Globus pallidus (tissue), 1 donor: ENCODE data around the gene EN1.

Experiments used
- DNase-seq: peaks from one replicate; pipeline ENCODE4 v3.0.0-alpha.2; 2015; ENCODE audit warnings: low spot score

The EN1 gene

DNA sequence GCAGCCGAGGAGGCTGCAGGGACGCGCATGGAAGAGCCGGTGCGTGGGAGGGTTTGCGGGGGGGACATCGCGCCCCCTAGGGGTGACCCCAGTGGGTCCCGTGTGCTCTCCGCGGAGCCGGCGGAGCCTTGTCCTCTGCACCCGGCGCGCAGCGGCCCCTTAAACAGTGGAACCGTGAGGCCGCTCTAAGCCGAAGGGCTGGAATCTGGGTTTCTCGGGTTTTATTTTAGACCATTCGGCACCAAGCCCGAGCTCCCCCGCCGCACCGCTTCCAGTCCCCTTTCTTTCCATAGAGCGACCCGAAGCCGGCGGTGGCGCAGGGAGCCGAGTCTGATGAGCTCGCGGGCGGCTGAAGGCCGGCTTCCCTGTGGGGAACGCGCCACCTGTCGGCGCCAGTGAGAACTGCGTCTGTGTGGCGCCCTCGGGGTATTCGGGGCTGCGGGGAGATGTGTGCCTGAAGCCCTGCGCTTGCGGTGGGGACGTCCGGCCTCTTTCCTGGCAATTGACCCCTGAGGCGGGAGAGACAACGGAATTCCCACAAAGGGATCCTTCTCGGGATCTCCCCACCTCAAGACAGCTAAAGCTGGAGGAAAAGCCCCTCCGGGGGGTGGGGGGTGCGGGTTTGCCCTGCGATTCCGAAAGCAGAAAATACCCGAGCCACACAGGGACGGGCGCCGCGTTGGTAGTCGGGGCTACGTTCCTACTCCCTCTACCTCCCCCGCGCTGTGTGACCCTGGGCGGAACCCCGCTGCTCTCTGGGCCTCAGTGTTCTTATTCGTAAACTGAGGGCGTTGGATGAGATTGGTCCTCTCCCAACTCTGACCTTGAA, 8.2 kb upstream of the EN1 start:
- peak; percentile 61 for DNase-seq

DNA sequence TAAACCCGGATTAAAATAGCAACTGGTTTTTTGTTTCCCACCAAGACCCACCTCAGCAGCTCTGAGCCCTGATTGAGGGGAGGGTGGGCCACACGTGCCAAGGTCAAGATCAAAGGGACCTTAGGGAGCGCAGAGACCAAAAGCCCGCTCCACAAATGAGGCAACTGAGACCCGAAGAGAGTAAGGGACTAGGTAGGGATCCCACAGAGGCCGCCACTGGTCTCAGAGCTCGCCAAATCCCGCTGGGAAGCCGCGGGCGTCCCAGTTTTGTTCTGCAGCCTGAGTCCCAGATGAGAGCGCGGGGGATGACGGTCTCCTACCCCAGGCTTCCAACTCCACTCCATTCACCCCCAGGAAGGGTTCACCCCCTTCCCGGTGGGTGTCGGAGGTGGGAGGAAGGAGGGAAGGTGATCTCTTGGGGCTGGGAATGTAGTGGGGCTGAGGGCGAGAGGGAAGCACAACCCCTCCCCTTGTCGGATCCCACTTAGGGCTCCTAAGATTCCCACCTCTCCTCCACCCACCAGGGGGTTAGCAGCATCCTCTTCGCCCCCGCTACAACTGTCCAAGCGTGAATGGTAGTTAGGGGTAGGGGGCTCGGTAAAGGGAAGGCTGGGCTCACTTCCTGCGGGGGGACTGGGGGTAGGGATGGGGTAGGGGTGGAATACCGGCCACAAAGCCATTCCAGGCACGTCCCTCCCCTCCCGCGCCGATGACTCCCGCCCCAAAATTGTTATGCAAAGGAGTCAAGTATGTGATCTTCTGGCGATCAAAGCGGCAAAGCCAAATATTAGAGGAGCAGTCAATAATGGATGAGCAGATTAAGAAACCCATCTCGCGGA, 7.3 kb upstream of the EN1 start:
- DNase-seq = no peak

DNA sequence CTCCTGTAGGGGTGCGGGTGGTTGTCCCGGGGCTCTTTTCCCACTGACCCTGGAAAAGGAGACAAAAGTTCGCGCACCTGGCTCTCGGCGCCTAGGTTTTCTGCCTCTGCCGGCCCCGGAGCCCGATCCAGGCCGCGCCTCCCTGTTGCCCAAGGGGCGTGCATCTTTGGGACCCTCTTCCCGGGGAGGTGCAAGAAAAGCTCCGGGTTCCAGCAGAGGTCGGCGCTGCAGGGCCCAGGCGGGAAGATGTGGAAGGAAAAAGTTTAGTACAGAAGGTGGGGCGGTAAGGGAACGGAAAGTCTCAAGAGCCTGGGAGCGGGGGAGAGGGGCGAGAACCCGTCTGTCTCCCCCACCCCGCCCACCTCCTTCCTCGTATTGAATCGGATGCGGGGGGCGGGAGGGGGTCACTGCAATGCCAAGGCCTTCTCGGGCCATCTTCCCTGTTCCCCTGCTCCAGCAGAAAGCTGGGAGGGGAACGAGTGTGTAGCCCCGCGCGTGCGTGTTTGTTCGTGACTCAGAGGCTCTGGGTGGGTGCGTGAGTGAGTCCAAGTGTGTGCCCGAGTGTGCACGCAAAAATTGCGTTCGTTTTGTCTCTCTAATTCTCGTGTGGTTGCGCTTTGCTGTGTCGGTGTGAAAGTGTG, 6.3 kb upstream of the EN1 start:
- DNase-seq = no peak

DNA sequence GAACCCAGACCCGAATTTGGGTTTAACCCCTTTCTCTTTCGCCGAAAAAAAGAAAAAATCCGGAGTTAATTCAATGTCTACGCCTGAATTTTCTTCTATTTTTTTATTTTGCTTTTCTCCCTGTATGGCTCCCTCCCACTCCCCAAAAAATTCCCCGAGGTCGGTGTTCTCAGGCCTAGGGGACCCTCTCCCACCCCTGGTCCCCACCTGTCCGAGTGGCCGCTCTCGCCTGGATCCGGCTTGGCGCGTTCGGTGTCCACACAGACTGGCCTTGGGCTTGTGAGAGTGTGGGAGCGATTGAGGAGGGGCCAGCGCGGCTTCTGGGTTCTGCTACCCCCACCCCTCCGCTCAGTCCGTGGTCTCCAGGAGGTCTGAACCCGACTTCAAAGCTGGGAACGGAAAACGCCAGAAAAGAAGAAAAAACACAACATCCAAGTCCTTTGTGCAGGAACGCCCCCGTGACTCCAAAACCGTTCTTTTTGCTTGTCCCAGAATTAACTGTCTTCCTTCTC, 5.7 kb upstream of the EN1 start:
- no peak for DNase-seq

DNA sequence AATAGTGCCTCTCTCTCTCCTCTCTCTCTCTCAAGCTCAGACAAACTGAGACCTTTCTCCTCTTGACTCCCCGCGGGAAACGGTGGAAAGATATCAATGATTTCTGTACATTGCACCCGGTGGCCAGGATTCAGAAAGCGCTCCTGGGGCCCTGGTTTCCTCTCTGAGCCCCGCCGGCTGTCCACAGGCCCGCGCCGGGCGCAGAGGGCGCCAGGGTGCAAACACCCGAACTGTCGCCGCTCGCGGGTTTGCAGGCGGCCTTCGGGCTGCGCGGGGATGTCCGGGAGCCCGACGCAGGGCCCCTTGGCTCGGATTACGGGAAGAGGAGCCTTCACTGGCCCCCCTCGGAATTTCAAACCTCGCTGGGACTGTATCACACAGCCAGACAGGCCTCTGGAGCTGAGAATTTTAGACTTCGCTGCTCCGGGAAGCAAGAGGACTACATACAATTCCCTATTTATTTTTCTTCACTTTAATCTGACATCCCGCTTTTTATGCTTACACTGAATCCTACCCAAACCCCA, 5.2 kb upstream of the EN1 start:
- DNase-seq = no peak

DNA sequence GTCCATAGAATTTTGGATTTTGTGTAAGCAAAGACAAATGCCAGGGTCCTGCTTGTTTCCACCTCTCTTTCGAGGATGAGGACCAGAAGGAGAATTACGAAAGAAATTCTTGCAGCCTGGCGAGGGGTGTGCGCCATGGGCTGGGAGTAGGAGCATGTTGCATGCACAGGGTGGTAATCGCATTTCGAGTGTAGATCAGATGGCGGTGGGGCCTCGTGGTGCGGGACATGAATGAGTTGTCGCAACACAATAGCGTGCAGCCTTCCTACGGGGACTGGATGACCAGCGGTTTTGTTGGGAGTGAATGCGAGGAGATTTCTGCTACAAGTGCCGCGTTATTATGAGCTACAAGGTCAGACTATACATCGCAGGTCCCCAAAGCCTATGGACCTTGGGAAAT, 4.2 kb upstream of the EN1 start:
- no peak for DNase-seq

DNA sequence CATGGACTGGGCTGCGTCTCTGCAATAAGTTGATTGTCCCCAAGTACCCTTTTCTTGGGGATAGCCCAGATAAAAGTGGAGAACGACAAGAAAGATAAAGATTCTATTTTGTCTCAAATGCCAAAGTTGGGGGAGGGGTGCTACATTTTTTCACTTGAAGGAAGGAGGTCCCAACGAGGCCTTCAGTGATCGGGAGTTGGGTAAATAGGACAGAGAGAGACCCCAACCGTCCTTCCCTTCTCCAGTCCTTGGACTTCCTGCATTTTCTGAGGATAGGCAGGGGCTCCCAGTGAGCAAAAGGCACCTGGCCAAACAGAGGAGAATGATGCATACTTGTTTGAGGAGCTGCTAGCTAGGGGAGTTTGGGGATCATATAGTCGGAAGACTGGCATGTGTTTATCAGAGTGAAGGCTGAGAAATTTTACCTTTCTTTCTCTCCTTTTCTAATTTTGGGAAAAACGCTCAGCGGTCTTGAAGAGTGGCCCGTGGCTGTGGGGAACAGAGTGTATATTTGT, 3.5 kb upstream of the EN1 start:
- no peak for DNase-seq

DNA sequence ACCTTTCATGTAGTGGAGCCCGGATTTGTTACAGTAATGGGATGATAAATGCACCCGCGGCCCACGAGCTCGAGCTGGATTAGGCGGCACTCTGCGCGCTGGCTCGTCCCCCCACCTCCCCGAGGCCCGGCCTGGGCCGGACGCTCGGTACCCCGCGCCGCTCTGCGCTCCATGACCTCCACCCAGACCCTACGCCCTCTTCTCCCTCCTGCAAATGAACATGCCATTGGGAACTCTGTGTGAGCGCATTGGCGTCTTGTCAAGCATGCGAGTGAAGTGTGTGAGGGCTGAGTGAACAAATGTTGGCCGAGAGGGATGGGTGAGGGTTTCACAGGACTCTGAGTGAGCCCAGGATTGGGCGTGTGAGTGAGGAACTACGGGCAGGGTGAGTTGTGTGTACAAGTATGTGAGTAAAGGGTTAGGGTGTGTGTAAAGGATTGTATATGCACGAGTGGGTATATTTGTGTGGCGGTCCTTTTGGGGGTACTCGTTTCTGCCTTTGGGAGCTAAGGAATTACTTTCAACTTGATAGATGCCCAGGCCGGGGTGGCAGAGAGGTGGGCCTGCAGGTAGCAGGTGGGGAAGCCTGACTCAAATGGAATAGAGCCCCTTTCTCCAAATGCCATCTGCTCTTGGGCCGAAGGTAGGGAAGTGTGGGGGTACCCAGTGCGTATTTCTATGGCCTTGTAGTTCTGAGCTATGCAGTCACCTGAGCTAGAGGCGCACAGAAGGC, 2.9 kb upstream of the EN1 start:
- no peak for DNase-seq

DNA sequence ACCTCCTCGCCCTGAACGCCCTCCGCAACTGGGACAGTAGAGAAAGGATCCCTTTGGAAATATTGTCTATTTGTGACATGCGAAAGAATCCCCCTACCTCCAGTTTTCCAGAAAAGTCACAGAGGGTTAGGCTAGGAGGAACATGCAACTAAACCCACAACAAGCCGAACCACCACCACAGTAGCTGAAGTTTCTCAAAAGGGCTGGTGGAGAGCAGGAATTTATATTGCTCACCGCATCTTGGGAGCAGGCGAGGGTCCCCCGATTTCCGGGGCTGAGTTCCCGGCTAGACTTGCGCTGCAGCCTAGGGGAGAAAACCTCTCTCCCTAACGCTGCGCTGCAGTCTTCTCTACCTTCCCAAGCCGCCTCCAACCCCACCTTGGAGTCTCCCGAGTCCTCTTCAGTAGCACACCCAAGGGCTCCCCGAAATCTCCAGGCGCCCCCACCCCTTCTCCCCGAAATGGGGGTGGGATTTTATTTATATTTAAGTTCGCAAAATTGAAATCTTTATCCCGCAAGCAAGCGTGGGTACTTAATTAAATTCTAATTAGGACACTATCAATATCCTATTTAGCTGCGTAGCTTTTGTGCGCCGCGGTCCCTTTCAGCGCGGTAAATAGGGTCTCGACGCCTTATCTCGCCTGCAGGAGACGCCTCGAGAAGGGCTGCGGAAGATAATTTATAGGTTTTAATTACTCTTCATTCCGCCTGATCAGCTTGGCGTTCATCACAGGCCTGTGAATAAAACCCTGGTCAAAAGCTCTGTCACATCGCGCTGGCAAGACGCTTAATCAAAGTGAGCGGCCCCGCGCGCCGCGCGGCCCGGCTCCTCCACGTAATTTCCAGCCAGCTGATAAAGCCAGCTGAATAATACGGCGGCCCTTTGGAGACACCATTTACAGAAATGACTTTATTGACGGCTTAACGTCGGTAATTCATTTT, 2.0 kb upstream of the EN1 start:
- DNase-seq = no peak

DNA sequence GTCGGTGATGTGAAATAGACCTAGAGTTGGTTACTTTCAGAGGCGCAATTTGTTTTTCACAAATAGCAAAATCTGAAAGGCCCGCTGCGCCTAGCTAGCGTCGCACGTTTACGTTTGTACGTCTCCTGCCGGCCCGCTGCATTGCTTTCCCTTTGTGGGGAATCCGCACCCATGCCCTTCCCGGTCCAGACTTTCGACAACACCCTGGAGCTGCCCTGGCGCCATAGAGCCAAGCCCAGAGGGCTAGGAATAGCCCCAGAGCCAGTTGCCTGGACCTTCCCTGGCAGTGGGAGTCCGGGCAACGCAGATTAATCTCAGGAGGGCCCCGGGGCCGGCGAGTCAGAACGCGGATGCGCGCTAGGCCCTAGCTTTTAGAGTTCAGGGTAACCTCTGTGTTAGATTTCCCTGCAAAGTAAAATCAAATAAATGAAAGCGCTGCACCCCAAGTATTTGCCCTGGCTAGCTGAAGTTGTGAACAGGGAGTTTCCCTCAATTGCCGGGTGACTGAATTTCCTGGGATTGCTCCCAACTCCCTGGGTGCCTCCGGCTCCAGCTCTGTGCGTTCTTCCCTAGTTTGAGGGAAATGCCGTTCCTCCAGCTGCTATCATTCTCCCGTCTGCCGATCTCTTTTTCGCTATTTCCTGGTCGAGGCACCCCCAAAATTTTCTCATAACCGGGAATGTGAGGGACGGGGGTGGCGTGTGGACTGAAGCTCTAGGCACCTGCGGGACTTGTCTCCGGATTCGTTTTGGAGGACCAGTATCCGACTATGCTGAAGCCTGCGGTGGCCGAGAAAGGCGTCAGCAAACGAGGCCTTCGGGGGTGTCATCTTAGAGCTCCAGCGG, 1.2 kb upstream of the EN1 start:
- no peak for DNase-seq

DNA sequence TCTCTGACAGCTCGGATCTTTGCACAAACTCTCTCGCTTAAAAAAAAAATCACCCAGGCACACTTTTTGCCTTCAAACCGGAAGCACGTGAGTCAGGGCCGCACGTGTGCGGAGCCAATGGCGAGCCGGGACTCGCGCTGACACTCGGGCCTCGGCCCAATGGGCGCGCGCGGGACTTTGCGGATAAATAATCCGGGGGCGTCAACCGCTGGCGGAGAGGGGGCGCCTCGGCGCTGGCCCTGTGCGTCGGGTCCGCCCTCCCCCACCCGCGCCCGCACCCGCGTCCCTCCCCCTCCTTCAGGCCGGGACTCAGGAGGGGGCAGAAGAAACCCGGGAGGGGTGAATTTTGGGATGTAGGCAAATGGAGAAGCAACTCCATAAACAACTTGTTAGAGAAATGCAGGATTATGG, 319 bp upstream of the EN1 start:
- no peak for DNase-seq

DNA sequence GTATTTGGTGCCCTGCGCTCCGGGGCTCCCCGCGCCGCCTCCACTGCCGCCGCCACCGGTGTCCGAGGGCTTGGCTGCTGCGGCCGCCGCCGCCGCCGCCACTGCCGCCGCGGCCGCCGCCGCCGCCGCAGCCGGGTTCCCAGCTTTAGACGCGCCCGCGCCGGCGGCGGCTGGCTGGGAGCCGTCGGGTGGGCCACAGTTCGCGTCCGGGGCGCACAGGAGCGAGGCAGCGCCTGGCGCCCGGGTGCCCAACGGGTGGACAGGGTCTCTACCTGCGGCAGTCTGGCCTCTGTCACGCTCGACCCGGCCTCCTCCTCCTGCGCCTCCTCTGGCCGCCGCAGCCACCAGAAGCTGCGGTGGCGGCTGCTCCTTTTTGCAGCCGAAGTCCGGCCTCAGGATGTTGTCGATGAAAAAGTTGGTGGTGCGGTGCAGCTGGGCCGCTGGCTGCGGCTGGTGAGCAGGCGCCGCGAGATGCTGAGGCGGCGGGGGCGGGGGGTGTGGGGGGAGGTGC, 951 bp downstream of the EN1 start:
- DNase-seq = no peak

DNA sequence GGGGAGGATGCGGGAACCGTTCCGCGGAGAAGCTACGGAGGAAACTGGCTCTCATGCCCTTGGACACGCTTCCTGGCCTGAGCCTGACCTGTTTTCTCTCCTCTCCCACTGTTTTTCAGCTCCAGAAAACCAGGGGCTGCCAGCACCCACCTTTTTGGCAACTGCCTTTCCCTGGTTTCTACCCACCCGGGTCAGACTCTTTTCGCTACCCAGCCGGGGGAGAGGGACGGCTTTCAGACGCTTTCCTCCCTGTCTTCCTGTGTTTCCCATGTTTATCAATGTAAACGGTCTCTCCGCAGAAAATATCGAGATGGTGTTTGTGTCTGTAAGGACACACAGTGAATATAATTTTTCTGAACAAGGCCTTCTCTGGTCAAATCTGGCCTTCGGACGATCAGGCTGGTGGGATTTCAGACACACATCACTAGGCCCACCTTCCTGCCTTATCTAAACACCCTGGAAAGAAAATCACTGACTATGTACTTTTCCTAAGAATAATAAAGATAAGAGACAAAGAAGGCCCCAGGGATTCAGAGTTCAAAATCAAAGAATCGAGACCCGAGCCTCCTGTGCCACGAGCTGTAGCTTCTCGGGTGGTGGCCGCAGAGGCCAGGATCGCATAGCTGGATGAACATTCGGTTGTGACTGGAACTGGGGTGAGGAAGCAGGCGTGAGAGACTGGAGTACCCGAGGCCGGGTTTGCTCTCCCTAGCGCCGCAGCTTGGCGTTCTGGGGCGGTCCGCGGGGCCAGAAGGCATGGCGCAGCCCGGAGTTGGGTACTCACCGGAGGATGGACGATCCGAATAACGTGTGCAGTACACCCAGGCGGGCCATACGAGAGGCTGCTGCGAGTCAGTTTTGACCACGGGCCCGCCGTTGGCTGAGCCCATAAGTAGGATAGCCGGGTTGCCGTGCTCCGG, 1.7 kb downstream of the EN1 start:
- DNase-seq = no peak

DNA sequence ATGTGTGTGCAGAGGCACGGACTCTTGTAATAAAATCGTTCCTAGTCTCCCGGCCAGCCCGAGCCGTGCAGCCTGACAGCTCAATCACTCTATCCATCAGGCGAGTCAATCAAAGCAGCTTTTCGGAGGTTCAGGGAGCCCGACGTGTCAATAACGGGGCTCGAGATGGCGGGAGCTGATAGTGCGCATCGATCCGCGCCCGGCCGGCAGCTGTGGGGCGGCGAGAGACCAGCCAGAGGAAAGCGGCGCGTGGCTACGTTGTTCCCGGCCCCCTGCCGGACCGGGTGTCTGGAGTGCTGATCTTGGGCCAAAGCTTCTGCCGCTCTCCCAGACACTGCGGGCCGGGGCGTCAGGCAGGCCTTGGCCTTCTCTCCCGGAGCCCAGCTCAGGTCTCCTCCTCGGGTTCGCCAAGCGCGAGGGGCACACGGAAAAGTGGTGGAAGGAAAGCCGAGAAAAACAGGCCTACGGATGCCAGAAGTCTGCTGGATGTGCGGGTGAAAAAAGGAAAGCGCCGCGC, 2.4 kb downstream of the EN1 start:
- no peak for DNase-seq

DNA sequence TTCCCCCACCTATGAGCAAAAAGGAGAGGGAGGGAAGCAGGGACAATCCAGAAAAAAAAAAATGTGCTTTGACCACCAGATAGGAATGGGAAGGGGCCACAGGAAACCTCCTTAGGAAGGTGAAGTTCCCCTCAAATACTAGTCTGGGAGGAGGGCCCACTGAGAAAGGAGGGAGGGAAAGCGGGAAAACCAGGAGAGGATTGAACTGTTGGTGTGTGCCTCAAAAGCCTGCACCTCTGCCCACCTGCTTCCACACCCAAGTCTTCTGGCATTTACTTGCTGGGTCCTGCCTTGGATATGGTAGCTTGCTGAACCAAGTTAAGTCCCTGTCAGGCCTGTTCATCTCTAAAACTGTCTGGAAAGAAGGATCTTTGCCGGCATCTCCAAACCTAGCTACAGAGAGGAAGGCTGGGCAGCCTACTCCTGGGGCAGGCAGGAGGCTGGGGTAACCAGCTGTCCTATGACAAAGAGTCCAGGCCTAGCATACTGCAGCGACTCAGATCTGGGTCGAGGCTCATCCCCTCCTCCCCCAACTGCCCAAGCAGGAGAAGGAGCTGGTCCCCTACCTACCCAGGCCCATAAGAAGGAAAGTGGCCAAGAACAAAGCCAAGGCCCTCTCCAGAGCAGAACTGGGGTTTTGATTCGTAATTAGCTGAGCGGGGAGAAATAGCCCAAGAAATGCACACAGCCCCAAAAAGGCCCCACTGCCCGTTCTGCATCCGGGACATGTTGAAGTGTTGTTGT, 3.0 kb downstream of the EN1 start:
- no peak for DNase-seq

DNA sequence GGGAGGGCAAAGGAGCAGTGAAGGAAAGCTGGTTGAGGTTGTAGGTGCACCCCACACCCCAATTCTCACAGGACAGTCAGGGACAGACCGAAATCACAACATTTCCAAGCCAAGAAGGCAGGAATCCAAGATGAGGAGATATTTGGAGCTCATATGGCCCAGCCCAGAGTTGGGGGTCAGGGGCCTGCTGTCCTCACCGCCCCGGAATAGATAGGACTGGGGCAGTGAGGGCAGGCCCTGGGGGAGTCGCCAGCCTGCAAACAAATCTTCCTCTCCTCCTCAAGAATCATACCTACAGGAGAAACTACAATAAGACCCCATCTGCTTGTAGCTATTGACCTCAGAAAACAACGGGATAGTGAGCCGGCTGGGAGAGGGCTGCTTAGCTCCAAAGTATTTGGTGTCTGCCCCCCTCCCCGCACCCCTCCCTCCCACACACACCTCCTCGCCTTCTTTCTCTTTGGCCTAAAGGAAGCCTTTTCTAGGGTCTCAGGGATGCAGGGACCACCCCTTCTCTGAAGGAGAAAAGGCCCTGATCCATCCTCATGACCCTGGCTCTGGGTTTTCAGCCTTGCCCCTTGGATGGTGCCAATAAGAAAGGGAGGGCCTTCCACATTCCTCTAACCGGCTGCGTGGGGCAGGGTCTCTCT, 3.8 kb downstream of the EN1 start:
- DNase-seq = no peak
